ENCODE results near the gene DKK3. TPM values are rescaled to one million over a fixed set of nuclear protein-coding genes. Genes with fewer than 3 reads are reported as not detected.

The DKK3 gene
- total RNA-seq, 6 experiments from 2014 or later, result 3.0 to 16.9 (median 5.5) TPM

DNA sequence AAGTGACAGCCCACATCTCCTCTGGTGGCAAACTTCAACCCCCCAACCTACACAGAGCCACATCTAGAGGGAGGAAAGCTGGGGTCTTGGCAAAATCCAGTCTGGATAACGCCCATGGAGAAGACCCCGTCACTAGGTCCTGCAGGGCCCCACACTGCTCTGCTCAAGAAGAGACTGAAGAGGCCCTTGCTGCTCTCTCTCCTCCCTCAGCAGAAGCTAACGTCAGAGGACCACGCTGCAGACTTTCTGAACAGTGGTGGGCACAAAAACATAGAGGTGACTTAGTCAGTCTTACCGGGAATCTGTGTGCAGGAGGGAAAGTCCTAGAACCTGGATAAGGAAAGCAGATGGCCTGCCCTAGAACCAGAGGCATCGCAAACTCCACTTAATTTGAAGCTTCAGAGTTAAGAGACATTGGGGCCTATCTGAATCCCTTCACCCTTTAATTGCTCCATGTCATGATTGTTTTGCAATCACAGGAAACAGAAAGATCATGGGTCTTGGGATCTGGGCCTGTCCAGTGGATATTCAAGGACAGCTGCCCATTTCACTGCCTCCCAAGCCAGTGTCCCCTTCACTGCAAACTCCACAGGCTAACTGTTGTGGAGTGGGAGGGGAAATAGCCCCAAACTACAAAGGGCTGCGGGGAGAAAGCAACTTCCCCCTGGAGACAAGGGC, 1.7 kb downstream of the DKK3 start:
- Histone ChIP-seq H3K27ac (no peak overlapping the region), H3K4me3 (no peak overlapping the region), H3K36me3 (no peaks in the 10 kb centered on the region), H3K9me3 (no peaks in the 10 kb centered on the region), H3K27me3 (peaks cover 0 to 6% of the 10 kb centered on the region in 2 donors), H3K4me1 (peaks cover 0 to 10% (median 0%) of the 10 kb centered on the region in 4 donors)
- 93% methylated on average over 6 of the region's 7 CpGs for WGBS (ENCODE audit: insufficient coverage, low coverage, low lambda C conversion rate, missing lambda C conversion rate)
- intact Hi-C loops (cut with DNase I), result no loop called here
- TF ChIP-seq, protein P1, sequence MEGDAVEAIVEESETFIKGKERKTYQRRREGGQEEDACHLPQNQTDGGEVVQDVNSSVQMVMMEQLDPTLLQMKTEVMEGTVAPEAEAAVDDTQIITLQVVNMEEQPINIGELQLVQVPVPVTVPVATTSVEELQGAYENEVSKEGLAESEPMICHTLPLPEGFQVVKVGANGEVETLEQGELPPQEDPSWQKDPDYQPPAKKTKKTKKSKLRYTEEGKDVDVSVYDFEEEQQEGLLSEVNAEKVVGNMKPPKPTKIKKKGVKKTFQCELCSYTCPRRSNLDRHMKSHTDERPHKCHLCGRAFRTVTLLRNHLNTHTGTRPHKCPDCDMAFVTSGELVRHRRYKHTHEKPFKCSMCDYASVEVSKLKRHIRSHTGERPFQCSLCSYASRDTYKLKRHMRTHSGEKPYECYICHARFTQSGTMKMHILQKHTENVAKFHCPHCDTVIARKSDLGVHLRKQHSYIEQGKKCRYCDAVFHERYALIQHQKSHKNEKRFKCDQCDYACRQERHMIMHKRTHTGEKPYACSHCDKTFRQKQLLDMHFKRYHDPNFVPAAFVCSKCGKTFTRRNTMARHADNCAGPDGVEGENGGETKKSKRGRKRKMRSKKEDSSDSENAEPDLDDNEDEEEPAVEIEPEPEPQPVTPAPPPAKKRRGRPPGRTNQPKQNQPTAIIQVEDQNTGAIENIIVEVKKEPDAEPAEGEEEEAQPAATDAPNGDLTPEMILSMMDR (IDR thresholded peaks at IDR 0.05), result no peak
- no peak for TF ChIP-seq POLR2A (IDR thresholded peaks at IDR 0.05)
- ATAC-seq, result no peak
- no peak for DNase-seq

DNA sequence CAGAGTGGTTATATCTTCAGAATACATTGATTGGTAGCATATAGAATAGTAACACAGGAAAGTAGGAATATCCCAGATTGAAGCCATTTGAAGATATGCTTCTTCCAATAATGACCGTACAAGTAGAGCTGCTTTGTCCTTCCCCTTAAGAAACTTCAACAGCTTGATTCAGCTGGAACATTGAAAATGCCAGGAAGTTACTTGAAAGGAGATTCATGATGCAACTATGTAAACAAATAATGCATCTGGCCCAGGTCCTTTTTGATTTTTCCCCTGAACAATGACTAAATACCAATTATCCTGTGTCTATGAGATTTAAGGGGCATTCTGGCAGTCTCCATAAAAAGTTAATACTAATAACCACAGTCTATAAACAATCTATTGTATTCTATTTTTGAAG, 3.0 kb downstream of the DKK3 start:
- Histone ChIP-seq H3K4me3 (no peak overlapping the region), H3K9me3 (no peaks in the 10 kb centered on the region), H3K27me3 (peaks cover 0 to 6% of the 10 kb centered on the region in 2 donors), H3K4me1 (peaks cover 0 to 10% (median 0%) of the 10 kb centered on the region in 4 donors), H3K36me3 (no peaks in the 10 kb centered on the region), H3K27ac (no peak overlapping the region)
- ATAC-seq (no peak), DNase-seq (no peak)
- intact Hi-C loops (cut with DNase I), result no loop called here
- TF ChIP-seq, protein P1 (IDR thresholded peaks at IDR 0.05), result no peak
- TF ChIP-seq POLR2A (IDR thresholded peaks at IDR 0.05), result no peak
- 62% methylated on average over 1 of the region's 1 CpG for WGBS (ENCODE audit: insufficient coverage, low coverage, low lambda C conversion rate, missing lambda C conversion rate)

DNA sequence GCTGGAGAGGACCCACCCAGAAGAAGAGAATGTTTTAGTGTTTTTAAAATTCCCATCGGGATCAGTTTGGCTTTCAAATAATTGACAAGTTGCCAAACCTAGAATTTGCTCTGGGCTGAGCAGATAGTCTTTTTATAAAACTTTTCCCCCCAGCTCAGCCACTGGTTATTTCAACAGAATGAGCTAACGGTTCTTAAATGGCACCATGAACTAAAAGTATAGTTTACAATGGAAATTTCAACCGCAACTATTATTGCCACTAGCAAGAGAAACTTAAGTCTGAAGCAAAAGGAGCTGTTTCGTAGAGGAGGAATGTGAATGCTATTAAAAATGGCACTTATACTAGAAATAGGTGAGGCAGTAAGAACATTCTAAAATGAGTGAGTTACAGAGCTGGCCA, 3.4 kb downstream of the DKK3 start:
- Histone ChIP-seq H3K4me3 (no peak overlapping the region), H3K36me3 (no peaks in the 10 kb centered on the region), H3K27ac (no peak overlapping the region), H3K27me3 (peaks cover 0 to 6% of the 10 kb centered on the region in 2 donors), H3K4me1 (peaks cover 0 to 10% (median 0%) of the 10 kb centered on the region in 4 donors), H3K9me3 (no peaks in the 10 kb centered on the region)
- 76% methylated on average over 4 of the region's 4 CpGs for WGBS (ENCODE audit: insufficient coverage, low coverage, low lambda C conversion rate, missing lambda C conversion rate)
- DNase-seq, result no peak
- ATAC-seq, result no peak
- no peak for TF ChIP-seq POLR2A (IDR thresholded peaks at IDR 0.05)
- TF ChIP-seq, protein P1 (IDR thresholded peaks at IDR 0.05), result no peak
- intact Hi-C loops (cut with DNase I), result no loop called here

DNA sequence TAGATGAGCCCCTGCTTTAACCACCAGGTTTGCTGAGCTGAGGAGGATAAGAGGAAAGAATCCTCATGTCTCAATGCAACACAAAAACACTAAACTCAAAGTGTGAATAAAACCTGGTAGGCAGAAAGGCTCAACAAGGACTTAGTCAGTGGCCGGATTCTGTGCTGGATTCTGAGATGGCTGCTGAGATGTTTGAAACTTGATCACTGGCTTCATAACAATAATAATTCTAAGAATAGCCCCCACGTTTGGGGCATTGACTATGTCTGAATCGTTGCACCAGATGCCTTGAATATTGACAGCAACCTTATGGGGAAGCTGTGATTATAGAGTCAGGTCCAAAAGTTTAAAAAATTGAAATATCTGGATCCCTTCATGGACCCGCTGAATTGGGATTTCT, 4.6 kb downstream of the DKK3 start:
- no peak for ATAC-seq
- Histone ChIP-seq H3K27me3 (peaks cover 0 to 6% of the 10 kb centered on the region in 2 donors), H3K4me1 (peaks cover 0 to 9% (median 0%) of the 10 kb centered on the region in 4 donors), H3K36me3 (no peaks in the 10 kb centered on the region), H3K4me3 (no peak overlapping the region), H3K27ac (no peak overlapping the region), H3K9me3 (no peaks in the 10 kb centered on the region)
- no peak for TF ChIP-seq POLR2A (IDR thresholded peaks at IDR 0.05)
- TF ChIP-seq, protein P1 (IDR thresholded peaks at IDR 0.05), result no peak
- 67% methylated on average over 4 of the region's 4 CpGs for WGBS (ENCODE audit: insufficient coverage, low coverage, low lambda C conversion rate, missing lambda C conversion rate)
- intact Hi-C loops (cut with DNase I), result no loop called here
- no peak for DNase-seq

Measured in right lobe of liver (tissue), 6 donors.